ENCODE results near the gene PCSK6.
"Not testable (repeated sequence)": the region's sequence is repeated elsewhere in the genome, so short reads cannot be mapped to it uniquely, and the experiment has no call there.

Gene PCSK6

DNA sequence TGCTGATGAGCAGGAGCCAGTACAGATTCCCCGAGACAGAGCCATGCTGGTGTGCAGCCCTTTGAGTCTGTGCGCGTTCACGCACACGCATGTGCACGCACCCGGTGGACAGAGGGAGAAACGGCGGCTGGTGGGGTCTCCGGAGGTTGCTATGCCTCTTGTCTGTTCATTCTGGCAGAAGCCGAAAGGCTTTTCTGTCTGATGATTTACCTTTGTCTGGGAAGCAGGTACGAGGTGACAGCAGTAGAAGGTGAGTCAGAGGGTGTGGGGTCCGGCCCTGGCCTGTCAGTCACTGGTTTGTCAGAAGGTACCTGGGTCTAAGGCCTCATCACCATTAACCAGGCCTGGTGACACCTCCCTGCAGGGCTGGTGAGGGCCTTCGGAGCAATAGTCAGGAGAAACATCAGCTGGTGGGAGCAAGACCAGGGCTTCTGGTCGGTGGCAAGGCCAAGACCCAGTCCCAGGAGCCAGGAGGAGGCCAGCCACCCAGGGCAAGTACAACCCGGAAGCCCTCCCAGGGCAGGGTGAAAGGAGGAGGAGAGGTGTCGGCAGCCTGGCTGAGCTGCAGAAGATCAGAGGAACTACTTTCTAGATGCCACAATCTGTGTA lies 7.5 kb downstream of the PCSK6 start:
- no peak for DNase-seq

- DNase-seq: no peak
Measured at GRCh38 chr15:101481381-101481705, 8.2 kb downstream of the PCSK6 start.

DNA sequence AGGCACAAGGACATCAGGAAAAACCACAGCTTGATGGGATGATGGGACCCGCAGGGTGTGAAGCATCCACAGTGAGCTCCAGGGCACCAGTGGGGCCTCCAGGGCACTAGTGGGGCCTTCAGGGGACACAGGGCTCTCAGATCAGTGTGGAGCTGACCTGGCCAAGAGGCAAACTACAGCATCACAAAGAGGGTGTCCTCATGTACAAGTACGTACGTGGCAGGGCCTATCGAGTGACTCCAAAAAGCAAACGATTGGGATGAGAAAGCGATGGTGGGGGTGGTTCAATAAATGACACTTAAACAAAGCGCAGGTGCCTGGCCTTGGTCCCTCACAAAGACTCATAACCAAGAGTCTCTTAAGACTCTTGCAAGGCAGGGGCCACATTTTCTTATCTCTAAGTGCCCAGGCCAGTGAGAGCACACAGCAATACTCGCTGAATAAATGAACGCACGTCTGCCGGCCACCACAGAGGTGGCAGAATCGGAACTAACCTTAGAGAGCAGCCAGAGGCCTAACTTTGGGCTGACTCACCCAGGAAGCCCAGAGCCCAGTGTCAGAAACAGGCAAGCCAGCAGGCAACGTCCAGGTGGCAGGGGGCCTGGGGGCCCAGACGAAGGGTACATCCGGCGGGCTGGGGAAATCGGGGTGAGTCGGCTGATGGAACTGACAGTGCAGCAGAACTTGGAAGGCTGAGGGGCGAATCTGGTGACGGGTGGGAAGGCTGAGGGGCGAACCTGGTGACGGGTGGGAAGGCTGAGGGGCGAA lies 8.7 kb downstream of the PCSK6 start:
- no peak for DNase-seq

GRCh38 chr15:101479851-101480612 lies 9.5 kb downstream of the PCSK6 start:
- no peak for DNase-seq

DNA sequence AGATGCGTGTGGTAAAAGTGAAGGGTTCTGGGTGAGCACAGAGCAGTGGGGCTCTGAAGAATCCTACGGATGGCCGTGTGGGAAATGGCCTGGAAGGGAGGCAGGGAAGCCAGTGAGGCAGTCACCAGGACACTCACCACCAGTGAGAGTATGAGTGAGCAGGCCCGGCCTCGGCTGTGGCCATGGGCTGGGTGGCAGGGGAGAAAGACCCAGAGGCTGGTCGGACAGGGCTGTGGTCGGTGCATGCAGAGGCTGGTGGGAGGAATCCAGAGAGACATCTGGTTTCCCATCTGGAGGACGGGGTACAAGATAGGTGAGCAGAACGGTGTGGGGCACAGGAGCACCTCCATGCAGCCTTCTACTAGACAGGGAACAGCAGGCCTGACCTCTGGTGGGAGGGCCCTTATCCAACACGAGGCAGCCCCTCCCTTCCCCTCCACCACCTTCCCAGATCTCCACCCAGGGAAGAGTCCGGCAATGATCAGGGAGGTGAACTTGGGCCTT lies 10.1 kb downstream of the PCSK6 start:
- DNase-seq: no peak

DNA sequence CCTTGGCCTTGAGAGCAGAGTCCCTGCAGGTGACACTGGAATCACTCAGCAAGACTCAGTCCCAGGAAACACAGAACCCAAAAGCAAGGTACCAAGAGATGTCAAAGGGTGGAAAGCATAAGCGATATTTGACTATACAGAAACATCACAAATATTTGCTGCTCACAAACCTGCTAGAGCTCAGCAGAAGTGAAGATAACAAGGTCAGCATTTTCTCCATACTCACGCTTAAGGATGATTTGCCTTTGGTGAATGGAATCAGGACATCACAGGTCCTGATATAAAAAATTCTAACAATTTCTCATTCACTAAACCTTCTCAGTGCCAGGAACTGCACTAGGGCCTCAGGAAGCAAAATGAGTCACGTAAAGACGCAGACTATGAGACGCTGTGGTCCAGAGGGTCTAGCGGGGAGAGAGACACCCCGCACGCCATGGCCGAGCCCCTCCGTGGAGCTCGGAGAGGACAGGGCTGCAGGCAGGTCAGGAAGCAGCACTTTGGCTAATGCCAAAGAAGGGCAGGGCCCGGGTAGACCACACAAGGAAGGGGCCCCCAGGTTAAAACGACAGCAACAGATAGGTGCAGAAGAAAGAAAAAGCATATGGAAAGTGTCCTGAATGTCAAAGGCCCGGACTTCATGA lies 10.7 kb downstream of the PCSK6 start:
- DNase-seq: no peak

DNA sequence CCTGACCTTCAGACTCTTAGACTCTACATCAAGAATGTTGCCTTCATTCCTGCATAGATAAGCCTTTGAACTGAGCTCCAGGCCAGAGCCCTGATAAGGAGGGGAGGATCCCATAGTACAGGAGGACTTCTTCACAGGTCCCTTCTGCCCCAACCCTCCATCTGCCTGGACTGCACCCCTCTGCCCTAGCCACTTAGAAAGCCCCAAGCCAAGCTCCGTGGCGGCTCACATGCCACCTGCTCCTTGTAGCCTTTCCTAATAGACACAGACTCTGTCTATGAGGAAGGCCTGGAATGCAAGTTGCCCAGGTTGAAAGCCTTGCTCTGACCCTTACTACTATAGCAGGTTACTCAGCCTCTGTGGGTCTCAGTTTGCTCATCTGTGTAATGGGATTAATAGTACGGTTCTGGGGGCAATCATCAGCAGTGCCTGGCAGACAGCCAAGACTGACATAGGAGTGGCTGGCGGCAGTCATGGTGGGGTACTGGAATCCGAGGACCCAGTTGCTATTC lies 11.6 kb downstream of the PCSK6 start:
- no peak for DNase-seq

DNA sequence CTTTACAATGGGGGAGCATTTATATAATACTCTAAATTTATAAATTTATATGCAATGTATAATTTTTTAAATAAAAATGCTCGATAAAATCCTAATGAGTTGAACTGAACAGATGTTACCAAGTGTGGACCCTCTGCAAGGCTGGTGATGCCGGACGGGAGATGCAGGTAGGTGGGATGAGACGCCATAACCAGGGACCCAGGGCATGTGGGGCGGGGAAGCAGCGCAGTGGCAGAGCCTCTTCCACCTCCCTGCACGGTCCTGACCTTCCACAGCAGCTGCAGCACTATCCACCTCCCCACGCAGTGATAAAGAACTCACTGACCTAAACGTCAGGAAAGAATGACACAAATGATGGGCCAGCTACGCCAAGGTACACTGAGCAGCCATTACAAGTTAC lies 12.8 kb downstream of the PCSK6 start:
- no peak for DNase-seq

DNA sequence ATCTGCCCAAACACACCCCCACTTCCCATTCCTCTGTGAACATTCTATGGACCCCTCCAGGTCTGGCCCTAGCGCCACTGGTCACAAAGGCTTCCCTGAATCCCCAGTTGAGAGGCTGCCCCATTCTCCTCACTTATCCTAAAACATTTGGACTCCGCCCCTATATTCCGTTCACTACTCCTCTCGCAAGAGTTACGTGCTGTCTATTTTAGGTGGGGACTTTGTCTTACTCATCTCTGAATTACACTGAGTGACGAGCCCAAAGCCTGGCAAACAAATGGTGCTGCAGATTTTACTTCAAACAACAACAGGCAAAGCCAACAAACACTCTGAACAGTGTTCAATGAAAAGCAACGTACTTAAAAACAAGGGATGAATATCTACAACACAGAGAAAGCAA lies 14.5 kb downstream of the PCSK6 start:
- no peak for DNase-seq

DNA sequence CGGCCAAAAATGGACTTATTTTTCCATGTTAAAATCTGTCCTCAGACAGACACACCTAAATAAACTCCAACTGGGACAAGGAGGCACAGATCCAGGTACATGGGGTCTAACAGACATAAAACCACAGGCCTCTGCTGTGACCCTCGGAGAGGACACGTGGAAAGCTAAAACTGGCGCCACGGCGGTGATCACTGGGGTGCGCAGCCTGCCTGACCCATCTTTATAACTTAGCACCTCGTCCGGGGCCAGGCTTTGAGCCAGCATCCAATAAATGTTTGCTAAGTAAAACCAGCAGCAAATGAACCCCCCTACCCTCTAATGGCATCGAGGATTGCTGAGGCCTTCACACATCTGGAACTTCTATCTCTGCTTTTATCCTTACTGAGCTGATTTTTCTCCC lies 15.3 kb downstream of the PCSK6 start:
- no peak for DNase-seq

GRCh38 chr15:101472033-101472432 lies 17.5 kb downstream of the PCSK6 start:
- no peak for DNase-seq

DNA sequence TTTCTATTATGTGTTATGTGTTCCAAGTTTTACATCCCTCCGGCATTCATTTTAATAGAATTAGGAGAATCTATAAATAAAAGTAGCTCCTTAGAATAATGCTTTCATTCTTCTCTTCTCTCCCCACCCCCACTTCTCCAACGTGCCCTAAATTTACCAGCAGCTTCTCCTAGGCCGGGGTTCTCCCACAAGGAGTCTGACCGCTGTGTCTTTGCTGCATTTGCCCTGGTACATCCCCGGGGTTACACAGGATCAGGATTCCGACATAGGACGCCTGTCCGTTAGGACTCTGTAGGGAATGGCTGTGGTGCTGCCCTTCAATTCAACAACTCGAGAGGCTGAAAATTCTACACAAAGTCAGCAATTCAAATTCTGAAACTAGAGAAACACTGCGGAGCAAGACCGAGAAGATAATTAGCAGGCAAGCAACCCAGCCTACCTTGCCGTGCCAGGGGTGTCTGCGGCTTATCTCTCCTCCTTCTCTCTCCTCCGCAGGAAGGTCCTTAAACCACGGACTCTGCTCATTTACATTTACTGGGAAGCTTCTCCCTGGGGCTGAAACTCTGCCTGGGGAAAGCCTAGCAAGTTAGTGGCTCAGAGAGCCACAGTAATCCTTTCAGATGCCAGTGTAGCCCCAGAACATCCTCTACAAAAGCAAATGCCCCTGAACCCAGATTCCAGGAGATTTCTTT lies 18.8 kb downstream of the PCSK6 start:
- DNase-seq: no peak

DNA sequence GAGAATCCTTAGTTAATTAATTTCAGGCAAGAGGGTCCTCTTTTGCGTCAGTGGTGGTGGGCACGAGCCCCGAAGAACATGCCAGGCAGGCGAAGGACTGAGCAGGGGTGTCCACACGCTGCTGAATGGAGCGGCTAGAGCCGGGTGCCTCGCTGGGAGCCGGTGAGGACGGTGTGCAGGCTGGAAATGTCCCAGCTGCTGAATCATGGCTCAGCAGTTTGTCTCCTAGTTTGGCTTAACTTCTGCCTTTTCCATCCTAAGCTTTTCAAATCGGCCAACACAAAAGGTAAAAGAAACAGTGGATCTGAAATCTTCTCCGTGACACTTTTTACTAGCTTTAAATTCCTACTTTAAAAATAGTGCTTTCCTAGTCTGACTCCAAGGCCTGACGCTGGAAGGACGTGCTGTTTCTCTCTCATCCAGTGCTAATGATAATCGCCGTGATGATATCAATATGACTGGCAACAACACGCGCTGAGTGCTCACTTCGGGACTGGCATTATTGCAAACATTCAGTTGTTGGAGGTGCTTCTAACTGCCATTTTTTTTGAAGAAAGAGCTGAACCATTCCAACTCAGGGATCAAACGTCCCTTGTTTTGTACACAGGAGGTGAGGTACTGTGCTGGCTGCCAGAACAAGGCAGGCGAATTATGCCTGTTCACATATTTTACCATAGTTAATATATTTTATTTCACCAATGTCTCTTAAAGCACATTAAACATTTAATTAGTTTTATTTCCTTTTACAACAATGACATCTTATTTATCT lies 19.8 kb downstream of the PCSK6 start:
- DNase-seq: no peak

DNA sequence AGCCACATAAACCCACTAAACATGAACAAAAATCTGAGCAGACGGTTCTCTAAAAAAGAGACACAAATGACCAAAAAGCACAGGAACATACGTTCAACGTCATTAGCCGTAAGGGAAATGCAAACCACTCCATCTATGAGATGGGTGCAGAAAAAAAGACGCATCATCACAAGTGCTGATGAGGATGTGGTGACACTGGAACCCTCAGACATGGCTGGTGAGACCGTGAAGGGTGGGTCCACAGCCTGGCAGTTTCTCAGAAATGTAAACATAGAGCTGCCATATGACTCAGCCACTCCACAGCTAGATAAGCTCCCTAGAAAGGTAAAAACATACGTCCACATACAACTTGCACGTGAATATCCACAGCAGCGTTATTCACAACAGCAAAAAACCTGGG lies 23.3 kb downstream of the PCSK6 start:
- no peak for DNase-seq

GRCh38 chr15:101464999-101465669 lies 24.4 kb downstream of the PCSK6 start:
- no peak for DNase-seq

GRCh38 chr15:101464256-101464998 lies 25.1 kb downstream of the PCSK6 start:
- no peak for DNase-seq

GRCh38 chr15:101463696-101464095 lies 25.8 kb downstream of the PCSK6 start:
- not testable (repeated sequence) for DNase-seq

DNA sequence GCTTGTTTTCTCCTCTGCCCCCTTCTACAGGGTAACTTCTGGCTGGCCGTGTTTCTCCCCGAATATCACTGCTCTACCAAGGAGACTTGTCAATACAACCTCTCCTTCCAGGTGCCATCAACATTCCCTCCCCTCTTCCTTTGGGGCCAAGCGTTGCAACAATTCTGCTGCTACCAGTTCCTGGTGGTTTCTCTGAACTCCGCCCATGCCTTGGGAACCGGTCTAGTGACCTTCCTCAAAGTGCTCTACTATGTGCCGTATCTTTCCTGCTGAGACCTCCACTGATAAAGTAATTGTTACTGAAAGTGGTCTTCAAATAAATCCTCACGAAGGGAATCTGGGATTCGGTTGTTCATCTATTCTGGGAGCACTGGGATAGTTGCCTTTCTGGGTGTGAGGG lies 26.2 kb downstream of the PCSK6 start:
- DNase-seq: no peak

DNA sequence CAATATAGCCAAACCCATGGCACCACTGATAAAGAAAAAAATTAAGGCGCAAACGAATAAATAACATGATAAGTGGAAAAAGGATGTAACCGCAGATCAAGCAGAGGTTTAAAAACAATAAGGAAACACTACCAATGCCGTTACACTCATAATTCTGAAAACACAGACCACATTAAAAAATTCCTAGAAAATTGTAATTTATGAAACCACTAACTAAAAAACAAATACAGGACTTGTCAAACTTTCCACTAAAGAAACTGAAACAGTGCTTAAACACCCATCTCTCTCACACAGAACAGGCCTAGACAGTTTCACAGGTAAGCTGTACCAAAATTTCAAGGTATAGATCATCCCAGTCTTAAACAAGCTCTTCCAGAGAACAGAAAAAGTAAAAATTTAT lies 28.4 kb downstream of the PCSK6 start:
- DNase-seq: no peak

- DNase-seq: no peak
Measured at GRCh38 chr15:101459579-101460300, 29.8 kb downstream of the PCSK6 start.

Data from KG1 (cell line).